ENCODE data around the gene ANLN.
"Not testable (repeated sequence)": the region's sequence is repeated elsewhere in the genome, so short reads cannot be mapped to it uniquely, and the experiment has no call there.

Gene ANLN

GRCh38 chr7:36460811-36461429 lies 71.3 kb downstream of the ANLN start:
- DNase-seq (ENCODE audit: low read depth, low spot score), result no peak

GRCh38 chr7:36462551-36463137 lies 73.0 kb downstream of the ANLN start:
- no peak for DNase-seq (ENCODE audit: low read depth, low spot score)

- DNase-seq (ENCODE audit: low read depth, low spot score), result no peak
These were observed 74.6 kb downstream of the ANLN start for GRCh38 chr7:36464271-36464670.

GRCh38 chr7:36466001-36466400 lies 76.3 kb downstream of the ANLN start:
- DNase-seq (ENCODE audit: low read depth, low spot score), result not testable (repeated sequence)

GRCh38 chr7:36468370-36469101 lies 78.9 kb downstream of the ANLN start:
- no peak for DNase-seq (ENCODE audit: low read depth, low spot score)

GRCh38 chr7:36469236-36469635 lies 79.6 kb downstream of the ANLN start:
- no peak for DNase-seq (ENCODE audit: low read depth, low spot score)

GRCh38 chr7:36472141-36472729 lies 82.6 kb downstream of the ANLN start:
- DNase-seq (ENCODE audit: low read depth, low spot score), result no peak

- DNase-seq (ENCODE audit: low read depth, low spot score), result no peak
These were observed 84.0 kb downstream of the ANLN start for GRCh38 chr7:36473454-36474282.

GRCh38 chr7:36474283-36475010 lies 84.8 kb downstream of the ANLN start:
- no peak for DNase-seq (ENCODE audit: low read depth, low spot score)

- DNase-seq (ENCODE audit: low read depth, low spot score), result no peak
These were observed 85.3 kb downstream of the ANLN start for GRCh38 chr7:36475011-36475342.

- DNase-seq (ENCODE audit: low read depth, low spot score), result no peak
These were observed 85.7 kb downstream of the ANLN start for GRCh38 chr7:36475381-36475780.

- no peak for DNase-seq (ENCODE audit: low read depth, low spot score)
These were observed 89.1 kb downstream of the ANLN start for GRCh38 chr7:36478745-36479144.

GRCh38 chr7:36483853-36484252 lies 94.2 kb downstream of the ANLN start:
- DNase-seq (ENCODE audit: low read depth, low spot score), result not testable (repeated sequence)

- no peak for DNase-seq (ENCODE audit: low read depth, low spot score)
These were observed 94.6 kb downstream of the ANLN start for GRCh38 chr7:36484265-36484664.

GRCh38 chr7:36486336-36486735 lies 96.7 kb downstream of the ANLN start:
- no peak for DNase-seq (ENCODE audit: low read depth, low spot score)

- peak; percentile 47 for DNase-seq (ENCODE audit: low read depth, low spot score)
These were observed 98.2 kb downstream of the ANLN start for GRCh38 chr7:36487756-36488336.

- not testable (repeated sequence) for DNase-seq (ENCODE audit: low read depth, low spot score)
These were observed 99.0 kb downstream of the ANLN start for GRCh38 chr7:36488672-36489071.

- no peak for DNase-seq (ENCODE audit: low read depth, low spot score)
These were observed 100.8 kb downstream of the ANLN start for GRCh38 chr7:36490419-36490830.

- no peak for DNase-seq (ENCODE audit: low read depth, low spot score)
These were observed 101.7 kb downstream of the ANLN start for GRCh38 chr7:36491317-36491716.

- DNase-seq (ENCODE audit: low read depth, low spot score), result no peak
These were observed 106.9 kb downstream of the ANLN start for GRCh38 chr7:36496576-36496975.

- DNase-seq (ENCODE audit: low read depth, low spot score), result not testable (repeated sequence)
These were observed 107.5 kb downstream of the ANLN start for GRCh38 chr7:36497176-36497575.

All from smooth muscle cell of the brain vasculature (primary cell).